ENCODE data around the gene FOXA2. TPM values are rescaled to one million over a fixed set of nuclear protein-coding genes. Genes with fewer than 3 reads are reported as not detected.

Gene FOXA2
- total RNA-seq, 2 donors from 2014 or later = 0.34 to 0.59 TPM

- 77% methylated on average over 10 of the region's 10 CpGs for WGBS
- no peak for TF ChIP-seq POLR2AphosphoS5 (IDR thresholded peaks at IDR 0.05)
- no peak for TF ChIP-seq POLR2A (IDR thresholded peaks at IDR 0.05)
- TF ChIP-seq CTCF (IDR thresholded peaks at IDR 0.05) = no peak
- Histone ChIP-seq H3K4me1 (replicated peaks) (no peaks in the 10 kb centered on the region), H3K27me3 (replicated peaks; ENCODE audit: insufficient read depth) (no peaks in the 10 kb centered on the region), H3K4me3 (no peak overlapping the region), H3K27ac (no peak overlapping the region), H3K36me3 (no peaks in the 10 kb centered on the region), H3K9me3 (no peaks in the 10 kb centered on the region)
- intact Hi-C loops (cut with DNase I) = no loop called here
- DNase-seq (ENCODE audit: low spot score) = no peak
Observed at GRCh38 chr20:22533823-22534751, 50.3 kb downstream of the FOXA2 start.

- H3K27ac ChIP-seq = no peak overlapping the region
- H3K4me1 ChIP-seq (replicated peaks) = no peaks in the 10 kb centered on the region
- intact Hi-C loops (cut with DNase I) = no loop called here
- H3K36me3 ChIP-seq = no peaks in the 10 kb centered on the region
- H3K4me3 ChIP-seq = no peak overlapping the region
- no peaks in the 10 kb centered on the region for H3K27me3 ChIP-seq (replicated peaks; ENCODE audit: insufficient read depth)
- H3K9me3 ChIP-seq = no peaks in the 10 kb centered on the region
- TF ChIP-seq POLR2A (IDR thresholded peaks at IDR 0.05) (no peak), POLR2AphosphoS5 (IDR thresholded peaks at IDR 0.05) (no peak), CTCF (IDR thresholded peaks at IDR 0.05) (no peak)
- DNase-seq (ENCODE audit: low spot score) = no peak
- 85% methylated on average over 3 of the region's 3 CpGs for WGBS
Observed at GRCh38 chr20:22532598-22532997, 51.8 kb downstream of the FOXA2 start.

- TF ChIP-seq CTCF (IDR thresholded peaks at IDR 0.05) = no peak
- no peak for TF ChIP-seq POLR2A (IDR thresholded peaks at IDR 0.05)
- TF ChIP-seq POLR2AphosphoS5 (IDR thresholded peaks at IDR 0.05) = no peak
- DNase-seq (ENCODE audit: low spot score) = no peak
- no peaks in the 10 kb centered on the region for H3K36me3 ChIP-seq
- intact Hi-C loops (cut with DNase I) = no loop called here
- H3K27me3 ChIP-seq (replicated peaks; ENCODE audit: insufficient read depth) = no peaks in the 10 kb centered on the region
- no peaks in the 10 kb centered on the region for H3K9me3 ChIP-seq
- no peak overlapping the region for H3K27ac ChIP-seq
- no peak overlapping the region for H3K4me3 ChIP-seq
- WGBS = 79% methylated on average over 2 of the region's 2 CpGs
- no peaks in the 10 kb centered on the region for H3K4me1 ChIP-seq (replicated peaks)
Observed at GRCh38 chr20:22531756-22532155, 52.6 kb downstream of the FOXA2 start.

GRCh38 chr20:22531056-22531615 lies 53.2 kb downstream of the FOXA2 start:
- H3K27me3 ChIP-seq (replicated peaks; ENCODE audit: insufficient read depth) = no peaks in the 10 kb centered on the region
- H3K4me3 ChIP-seq = no peak overlapping the region
- no peaks in the 10 kb centered on the region for H3K9me3 ChIP-seq
- H3K36me3 ChIP-seq = no peaks in the 10 kb centered on the region
- TF ChIP-seq POLR2A (IDR thresholded peaks at IDR 0.05) (no peak), CTCF (IDR thresholded peaks at IDR 0.05) (no peak), POLR2AphosphoS5 (IDR thresholded peaks at IDR 0.05) (no peak)
- intact Hi-C loops (cut with DNase I) = no loop called here
- DNase-seq (ENCODE audit: low spot score) = no peak
- 78% methylated on average over 8 of the region's 8 CpGs for WGBS
- no peaks in the 10 kb centered on the region for H3K4me1 ChIP-seq (replicated peaks)
- H3K27ac ChIP-seq = no peak overlapping the region

Small RNA genes within 50 kb of the gene (small RNA-seq; reads per million reads assigned to genes)
- 0 to 0.56 reads per million in 2 donors for gene LINC00261

All from prostate gland (tissue), 2 donors.